OCI-LY1 (cell line): ENCODE data around the gene AQP12A.

Source experiments
- CTCF ChIP-seq: fragments of 200-600 bp; sonication (generic), shearing (Covaris generic); IDR thresholded peaks from 2 replicates; pipeline ENCODE4 v1.5.1; 2017; ENCODE audit warnings: mild to moderate bottlenecking, antibody characterized with exemption, low read length, moderate library complexity, mixed read lengths
- EZH2 ChIP-seq: fragments of 200-600 bp; sonication (generic), shearing (Covaris generic); IDR thresholded peaks from 2 replicates; pipeline ENCODE4 v1.8.0; 2017; ENCODE audit warnings: borderline replicate concordance, mixed run types, mild to moderate bottlenecking, antibody characterized with exemption, low read length, moderate library complexity, mixed read lengths

- TF ChIP-seq EZH2 (no peak), CTCF (no peak)
Observed at GRCh38 chr2:240722796-240723735, 31.4 kb downstream of the AQP12A start.
